H9 (cell line): ENCODE results near the gene TLDC2. TPM values are rescaled to one million over a fixed set of nuclear protein-coding genes. Genes with fewer than 3 reads are reported as not detected.

Source experiments
- DNase-seq: peaks from one replicate; pipeline ENCODE4 v3.0.0-alpha.2; 2017
- H2AFZ ChIP-seq: one replicate; pipeline ENCODE4 v1.6.1; 2013; ENCODE audit warnings: mild to moderate bottlenecking, low read length, control low read depth, moderate library complexity
- H2AK5ac ChIP-seq: 2 replicates; pipeline ENCODE4 v1.6.1; 2013; ENCODE audit warnings: low read length, control low read depth, mixed read lengths; ENCODE audit not compliant: insufficient read length
- H2BK120ac ChIP-seq: one replicate; pipeline ENCODE4 v1.6.1; 2013; ENCODE audit warnings: low read depth, mild to moderate bottlenecking, low read length, control low read depth, inconsistent platforms; ENCODE audit not compliant: poor library complexity, severe bottlenecking
- H2BK12ac ChIP-seq: 2 replicates; pipeline ENCODE4 v1.6.1; 2013; ENCODE audit warnings: low read length, control low read depth, mixed read lengths, low read depth; ENCODE audit not compliant: insufficient read length
- H2BK15ac ChIP-seq: 2 replicates; pipeline ENCODE4 v1.6.1; 2013; ENCODE audit warnings: low read depth, low read length, control low read depth
- H2BK20ac ChIP-seq: one replicate; pipeline ENCODE4 v1.6.1; 2013; ENCODE audit warnings: low read depth, mild to moderate bottlenecking, low read length, control low read depth, inconsistent platforms; ENCODE audit not compliant: poor library complexity, severe bottlenecking
- H2BK5ac ChIP-seq: 2 replicates; pipeline ENCODE4 v1.6.1; 2013; ENCODE audit warnings: low read length, control low read depth, mixed read lengths; ENCODE audit not compliant: insufficient read length
- H3K14ac ChIP-seq: 2 replicates; pipeline ENCODE4 v1.6.1; 2013; ENCODE audit warnings: low read length, control low read depth; ENCODE audit not compliant: insufficient read depth
- H3K18ac ChIP-seq: 2 replicates; pipeline ENCODE4 v1.6.1; 2013; ENCODE audit warnings: low read depth, mild to moderate bottlenecking, mixed read lengths, low read length, control low read depth; ENCODE audit not compliant: insufficient read length
- H3K23ac ChIP-seq: 2 replicates; pipeline ENCODE4 v1.6.1; 2013; ENCODE audit warnings: low read length, control low read depth, mixed read lengths, low read depth; ENCODE audit not compliant: insufficient read length
- H3K23me2 ChIP-seq: 2 replicates; pipeline ENCODE4 v1.6.1; 2013; ENCODE audit warnings: low read depth, mild to moderate bottlenecking, mixed read lengths, low read length, control low read depth; ENCODE audit not compliant: insufficient read length, poor library complexity, severe bottlenecking
- H3K27ac ChIP-seq: 2 replicates; pipeline ENCODE4 v1.5.1; 2013; ENCODE audit warnings: low read length, control low read depth, mixed read lengths, low read depth; ENCODE audit not compliant: insufficient read length
- H3K27me3 ChIP-seq: 2 replicates; pipeline ENCODE4 v1.6.1; 2013; ENCODE audit warnings: low read length, control low read depth, inconsistent platforms; ENCODE audit not compliant: insufficient read depth
- H3K4ac ChIP-seq: 2 replicates; pipeline ENCODE4 v1.6.1; 2013; ENCODE audit warnings: low read depth, mild to moderate bottlenecking, control low read depth, inconsistent platforms, low read length, moderate library complexity
- H3K4me1 ChIP-seq: 2 replicates; pipeline ENCODE4 v1.6.1; 2013; ENCODE audit warnings: low read length, control low read depth, inconsistent platforms; ENCODE audit not compliant: insufficient read depth
- H3K4me2 ChIP-seq: 2 replicates; pipeline ENCODE4 v1.6.1; 2013; ENCODE audit warnings: low read length, control low read depth, mixed read lengths; ENCODE audit not compliant: insufficient read length, insufficient read depth
- H3K56ac ChIP-seq: 2 replicates; pipeline ENCODE4 v1.6.1; 2013; ENCODE audit warnings: low read depth, mild to moderate bottlenecking, mixed read lengths, low read length, control low read depth; ENCODE audit not compliant: insufficient read length
- H3K79me1 ChIP-seq: 2 replicates; pipeline ENCODE4 v1.6.1; 2013; ENCODE audit warnings: low read depth, mild to moderate bottlenecking, moderate library complexity, low read length, control low read depth, inconsistent platforms; ENCODE audit not compliant: insufficient read depth, poor library complexity, severe bottlenecking
- H3K79me2 ChIP-seq: 2 replicates; pipeline ENCODE4 v1.6.1; 2013; ENCODE audit warnings: low read length, control low read depth, inconsistent platforms; ENCODE audit not compliant: insufficient read depth
- H3K9ac ChIP-seq: 2 replicates; pipeline ENCODE4 v1.6.1; 2013; ENCODE audit warnings: low read length, control low read depth, mixed read lengths; ENCODE audit not compliant: insufficient read length; ENCODE audit errors: extremely low read depth
- H3K9me3 ChIP-seq: one replicate; pipeline ENCODE4 v1.6.1; 2013; ENCODE audit warnings: low read depth, low read length, inconsistent platforms; ENCODE audit not compliant: control insufficient read depth
- H3T11ph ChIP-seq: one replicate; pipeline ENCODE4 v1.6.1; 2013; ENCODE audit warnings: mild to moderate bottlenecking, low read length, control low read depth, inconsistent platforms
- H4K20me1 ChIP-seq: one replicate; pipeline ENCODE4 v1.6.1; 2013; ENCODE audit not compliant: control insufficient read depth, insufficient read length, insufficient read depth
- H4K5ac ChIP-seq: 2 replicates; pipeline ENCODE4 v1.6.1; 2013; ENCODE audit warnings: low read depth, mild to moderate bottlenecking, mixed read lengths, low read length, control low read depth; ENCODE audit not compliant: insufficient read length
- H4K8ac ChIP-seq: replicated peaks from 2 replicates; pipeline ENCODE4 v1.6.1; 2013; ENCODE audit warnings: low read length, control low read depth, mixed read lengths, low read depth; ENCODE audit not compliant: insufficient read length
- H4K91ac ChIP-seq: 2 replicates; pipeline ENCODE4 v1.6.1; 2013; ENCODE audit warnings: low read depth, mild to moderate bottlenecking, moderate library complexity, mixed read lengths, low read length, control low read depth; ENCODE audit not compliant: insufficient read length
- H3K27ac Mint-ChIP-seq, 3 experiments: 2 replicates in 2 of 3; 3 replicates in 1 of 3; pipeline ENCODE4 v1.8.0; 2020 to 2021; ENCODE audit warnings: mixed read lengths in 3 of 3, mild to moderate bottlenecking in 1 of 3, moderate library complexity in 1 of 3
- H3K27me3 Mint-ChIP-seq: 2 replicates; pipeline ENCODE4 v1.8.0; 2021; ENCODE audit warnings: low read depth, mild to moderate bottlenecking, moderate library complexity, mixed read lengths
- H3K36me3 Mint-ChIP-seq, 3 experiments: 2 replicates in 2 of 3; 3 replicates in 1 of 3; pipeline ENCODE4 v1.8.0; 2020 to 2021; ENCODE audit warnings: low read depth in 3 of 3, mixed read lengths in 3 of 3; ENCODE audit not compliant: insufficient read depth in 1 of 3
- H3K4me1 Mint-ChIP-seq, 2 experiments: 2 replicates each; pipeline ENCODE4 v1.8.0; 2020; ENCODE audit warnings: mixed read lengths in 2 of 2
- H3K4me3 Mint-ChIP-seq, 2 experiments: 2 replicates in 1 of 2; 3 replicates in 1 of 2; pipeline ENCODE4 v1.8.0; 2020 to 2021; ENCODE audit warnings: mild to moderate bottlenecking in 2 of 2, mixed read lengths in 2 of 2, moderate library complexity in 1 of 2
- H3K9me3 Mint-ChIP-seq, 2 experiments: 2 replicates in 1 of 2; 3 replicates in 1 of 2; pipeline ENCODE4 v1.8.0; 2020; ENCODE audit warnings: mild to moderate bottlenecking in 2 of 2, mixed read lengths in 2 of 2, moderate library complexity in 1 of 2
- CTCF ChIP-seq: fragments of 200-600 bp; sonication (generic); conservative IDR thresholded peaks from 3 replicates; pipeline ENCODE4 v1.8.0; 2021; ENCODE audit warnings: antibody characterized with exemption, mild to moderate bottlenecking
- WGBS: extraction: QIAGEN DNeasy Blood & Tissue Kit; methylation state at CpG from one replicate; pipeline ENCODE4 v1.1.7; 2013; ENCODE audit warnings: missing lambda C conversion rate, low lambda C conversion rate, mixed read lengths; ENCODE audit not compliant: insufficient read length; ENCODE audit errors: extremely low coverage; 5-methylcytosine and 5-hydroxymethylcytosine counted together
- total RNA-seq: library from RNA; stranded (reverse); gene quantifications from 2 replicates; pipeline ENCODE4 v1.2.1, GENCODE V29; 2021

Gene TLDC2
- total RNA-seq, 1 experiment from 2014 or later, result 0.11 TPM

GRCh38 chr20:36883977-36884535 is 8.1 kb downstream of the TLDC2 start:
- H3K4me1 Mint-ChIP-seq, result peaks cover 14 to 21% of the 10 kb centered on the region in 2 experiments
- no peaks in the 10 kb centered on the region for H3K27me3 ChIP-seq
- no peak overlapping the region for H2AFZ ChIP-seq
- H2AK5ac ChIP-seq, result no peak overlapping the region
- no peak overlapping the region for H3K18ac ChIP-seq
- TF ChIP-seq CTCF, result no peak
- H4K5ac ChIP-seq, result no peak overlapping the region
- H2BK120ac ChIP-seq, result no peak overlapping the region
- H3K4me2 ChIP-seq, result no peak overlapping the region
- H2BK12ac ChIP-seq, result no peak overlapping the region
- no peak overlapping the region for H3K4me3 Mint-ChIP-seq
- H2BK15ac ChIP-seq, result no peak overlapping the region
- no peaks in the 10 kb centered on the region for H3K79me1 ChIP-seq
- no peak overlapping the region for H3T11ph ChIP-seq
- H2BK20ac ChIP-seq, result no peak overlapping the region
- DNase-seq, result no peak
- peaks cover 2% of the 10 kb centered on the region; the same call in 1 of the 2 replicates for H3K27me3 Mint-ChIP-seq
- no peaks in the 10 kb centered on the region for H3K9me3 Mint-ChIP-seq
- H3K14ac ChIP-seq, result no peak overlapping the region
- H3K27ac Mint-ChIP-seq, result no peak overlapping the region
- H3K9ac ChIP-seq, result no peak overlapping the region
- H3K9me3 ChIP-seq, result no peaks in the 10 kb centered on the region
- no peaks in the 10 kb centered on the region for H4K20me1 ChIP-seq
- no peak overlapping the region for H3K56ac ChIP-seq
- no peak overlapping the region for H3K27ac ChIP-seq
- no peak overlapping the region for H3K4ac ChIP-seq
- H3K79me2 ChIP-seq, result no peaks in the 10 kb centered on the region
- no peak overlapping the region for H4K91ac ChIP-seq
- no peak overlapping the region for H3K23ac ChIP-seq
- no peak overlapping the region for H4K8ac ChIP-seq
- H3K36me3 Mint-ChIP-seq, result no peaks in the 10 kb centered on the region; a peak in 1 of 7 replicates
- no peaks in the 10 kb centered on the region for H3K23me2 ChIP-seq
- no peaks in the 10 kb centered on the region; the same call in none of the 2 replicates for H3K4me1 ChIP-seq
- H2BK5ac ChIP-seq, result no peak overlapping the region
- no CpG with 5 or more reads among the region's 6 CpGs for WGBS
